IMR-90 (cell line): ENCODE results near the gene PKDCC.

Experiments
- CEBPB ChIP-seq: IDR thresholded peaks from 2 replicates; pipeline ENCODE4 v1.6.1; 2012; ENCODE audit warnings: low read depth, low read length, improper control_type of control experiment
- CHD1 ChIP-seq: IDR thresholded peaks from 2 replicates; pipeline ENCODE4 v1.6.1; 2012; ENCODE audit warnings: low read depth, low read length, improper control_type of control experiment
- FOS ChIP-seq: fragments of 150-350 bp; IDR thresholded peaks from 2 replicates; pipeline ENCODE4 v1.6.1; 2016; ENCODE audit warnings: low read depth, low read length
- MAFK ChIP-seq: IDR thresholded peaks from 2 replicates; pipeline ENCODE4 v1.6.1; 2012; ENCODE audit warnings: low read depth, low read length, improper control_type of control experiment
- MAZ ChIP-seq: IDR thresholded peaks from 2 replicates; pipeline ENCODE4 v1.6.1; 2012; ENCODE audit warnings: low read depth, mild to moderate bottlenecking, low read length, improper control_type of control experiment, moderate library complexity, borderline replicate concordance
- POLR2A ChIP-seq: IDR thresholded peaks from 2 replicates; pipeline ENCODE4 v1.6.1; 2012; ENCODE audit warnings: mild to moderate bottlenecking, low read depth, low read length
- RAD21 ChIP-seq: IDR thresholded peaks from 2 replicates; pipeline ENCODE4 v1.6.1; 2012; ENCODE audit warnings: low read length, improper control_type of control experiment
- RFX5 ChIP-seq: IDR thresholded peaks from 2 replicates; pipeline ENCODE4 v1.8.0; 2012; ENCODE audit warnings: low read depth, mild to moderate bottlenecking, low read length, moderate library complexity
- SMC3 ChIP-seq: fragments of 150-350 bp; IDR thresholded peaks from 2 replicates; pipeline ENCODE4 v1.6.1; 2016; ENCODE audit warnings: low read depth, mild to moderate bottlenecking, antibody characterized with exemption, low read length, moderate library complexity
- TF ChIP-seq, protein P1 (sequence below): conservative IDR thresholded peaks from 2 replicates; pipeline ENCODE4 v1.5.1; 2012; ENCODE audit warnings: mild to moderate bottlenecking, low read depth, low read length, improper control_type of control experiment
- TF ChIP-seq, protein P2 (sequence below): fragments of 150-350 bp; IDR thresholded peaks from 2 replicates; pipeline ENCODE4 v1.6.1; 2016; ENCODE audit warnings: low read depth, mild to moderate bottlenecking, low read length, moderate library complexity, borderline replicate concordance
- TF ChIP-seq, protein P3 (sequence below): fragments of 150-350 bp; IDR thresholded peaks from 2 replicates; pipeline ENCODE4 v1.6.1; 2017; ENCODE audit warnings: mild to moderate bottlenecking, antibody characterized with exemption, low read length, low read depth

GRCh38 chr2:42102024-42102590 lies 54.3 kb downstream of the PKDCC start:
- TF ChIP-seq, protein P1, sequence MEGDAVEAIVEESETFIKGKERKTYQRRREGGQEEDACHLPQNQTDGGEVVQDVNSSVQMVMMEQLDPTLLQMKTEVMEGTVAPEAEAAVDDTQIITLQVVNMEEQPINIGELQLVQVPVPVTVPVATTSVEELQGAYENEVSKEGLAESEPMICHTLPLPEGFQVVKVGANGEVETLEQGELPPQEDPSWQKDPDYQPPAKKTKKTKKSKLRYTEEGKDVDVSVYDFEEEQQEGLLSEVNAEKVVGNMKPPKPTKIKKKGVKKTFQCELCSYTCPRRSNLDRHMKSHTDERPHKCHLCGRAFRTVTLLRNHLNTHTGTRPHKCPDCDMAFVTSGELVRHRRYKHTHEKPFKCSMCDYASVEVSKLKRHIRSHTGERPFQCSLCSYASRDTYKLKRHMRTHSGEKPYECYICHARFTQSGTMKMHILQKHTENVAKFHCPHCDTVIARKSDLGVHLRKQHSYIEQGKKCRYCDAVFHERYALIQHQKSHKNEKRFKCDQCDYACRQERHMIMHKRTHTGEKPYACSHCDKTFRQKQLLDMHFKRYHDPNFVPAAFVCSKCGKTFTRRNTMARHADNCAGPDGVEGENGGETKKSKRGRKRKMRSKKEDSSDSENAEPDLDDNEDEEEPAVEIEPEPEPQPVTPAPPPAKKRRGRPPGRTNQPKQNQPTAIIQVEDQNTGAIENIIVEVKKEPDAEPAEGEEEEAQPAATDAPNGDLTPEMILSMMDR, result no peak
- no peak for TF ChIP-seq MAFK
- TF ChIP-seq RFX5, result no peak
- TF ChIP-seq, protein P2, sequence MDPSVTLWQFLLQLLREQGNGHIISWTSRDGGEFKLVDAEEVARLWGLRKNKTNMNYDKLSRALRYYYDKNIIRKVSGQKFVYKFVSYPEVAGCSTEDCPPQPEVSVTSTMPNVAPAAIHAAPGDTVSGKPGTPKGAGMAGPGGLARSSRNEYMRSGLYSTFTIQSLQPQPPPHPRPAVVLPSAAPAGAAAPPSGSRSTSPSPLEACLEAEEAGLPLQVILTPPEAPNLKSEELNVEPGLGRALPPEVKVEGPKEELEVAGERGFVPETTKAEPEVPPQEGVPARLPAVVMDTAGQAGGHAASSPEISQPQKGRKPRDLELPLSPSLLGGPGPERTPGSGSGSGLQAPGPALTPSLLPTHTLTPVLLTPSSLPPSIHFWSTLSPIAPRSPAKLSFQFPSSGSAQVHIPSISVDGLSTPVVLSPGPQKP, result no peak
- no peak for TF ChIP-seq CEBPB
- TF ChIP-seq, protein P3, sequence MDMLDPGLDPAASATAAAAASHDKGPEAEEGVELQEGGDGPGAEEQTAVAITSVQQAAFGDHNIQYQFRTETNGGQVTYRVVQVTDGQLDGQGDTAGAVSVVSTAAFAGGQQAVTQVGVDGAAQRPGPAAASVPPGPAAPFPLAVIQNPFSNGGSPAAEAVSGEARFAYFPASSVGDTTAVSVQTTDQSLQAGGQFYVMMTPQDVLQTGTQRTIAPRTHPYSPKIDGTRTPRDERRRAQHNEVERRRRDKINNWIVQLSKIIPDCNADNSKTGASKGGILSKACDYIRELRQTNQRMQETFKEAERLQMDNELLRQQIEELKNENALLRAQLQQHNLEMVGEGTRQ, result peak; percentile 67
- 0 out of 2 replicates have a peak, but pooled peaks have one; percentile 50 for TF ChIP-seq POLR2A
- TF ChIP-seq MAZ, result 0 out of 2 replicates have a peak, but pooled peaks have one; percentile 12
- peak; percentile 64 for TF ChIP-seq FOS
- no peak for TF ChIP-seq SMC3
- TF ChIP-seq RAD21, result no peak
- 0 out of 2 replicates have a peak, but pooled peaks have one; percentile 81 for TF ChIP-seq CHD1
